22Rv1 (cell line): ENCODE measurements around the gene NHLRC3.

Experiments used
- H3K27ac ChIP-seq: fragments of 450-650 bp; 2 replicates; pipeline ENCODE4 v1.5.1; 2017
- ZFX ChIP-seq: fragments of 450-650 bp; IDR thresholded peaks from 2 replicates; pipeline ENCODE4 v1.6.1; 2017; ENCODE audit warnings: antibody characterized with exemption, borderline replicate concordance
- TF ChIP-seq, protein P1 (sequence below): fragments of 450-650 bp; IDR thresholded peaks from 2 replicates; pipeline ENCODE4 v1.5.1; 2017; ENCODE audit warnings: mild to moderate bottlenecking

The NHLRC3 gene

DNA sequence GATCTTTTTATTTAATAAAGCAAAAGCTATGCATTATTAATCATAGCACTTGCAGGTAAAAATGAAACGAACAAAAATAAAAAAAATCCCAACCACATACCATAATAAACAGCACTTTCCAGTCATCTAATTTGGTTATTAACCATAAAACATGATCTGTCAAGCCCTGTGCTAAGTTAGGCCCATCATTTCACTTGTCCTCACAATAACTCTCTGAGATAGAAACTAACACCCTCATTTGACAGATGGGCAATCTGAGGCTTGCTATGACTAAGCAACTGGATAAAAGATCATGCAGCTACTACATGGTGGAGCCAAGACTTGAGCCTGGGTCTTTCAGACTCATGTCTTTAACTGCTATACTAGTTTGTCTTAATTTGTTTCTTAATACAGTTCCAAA is 22.2 kb upstream of the NHLRC3 start:
- TF ChIP-seq ZFX: no peak
- no peak overlapping the region for H3K27ac ChIP-seq

DNA sequence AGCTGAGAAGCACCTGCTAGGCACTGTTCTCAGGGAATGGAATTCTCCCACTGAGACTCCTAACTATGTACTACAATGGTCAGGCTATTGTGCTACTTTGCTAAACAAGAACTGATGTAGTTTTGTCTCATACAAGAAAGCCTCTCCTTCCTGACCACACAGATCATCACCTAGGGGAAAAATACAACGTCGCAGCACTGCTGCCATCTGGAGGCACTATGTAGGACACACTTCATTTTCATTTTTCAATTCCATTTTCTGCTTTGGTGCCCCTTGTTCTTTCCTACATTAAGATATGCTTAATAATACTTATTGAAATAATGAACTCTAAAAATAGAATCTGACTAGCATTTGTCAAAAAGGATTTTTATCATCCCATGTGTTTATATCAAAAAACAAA is 21.5 kb upstream of the NHLRC3 start:
- H3K27ac ChIP-seq: no peak overlapping the region
- TF ChIP-seq, protein P1, sequence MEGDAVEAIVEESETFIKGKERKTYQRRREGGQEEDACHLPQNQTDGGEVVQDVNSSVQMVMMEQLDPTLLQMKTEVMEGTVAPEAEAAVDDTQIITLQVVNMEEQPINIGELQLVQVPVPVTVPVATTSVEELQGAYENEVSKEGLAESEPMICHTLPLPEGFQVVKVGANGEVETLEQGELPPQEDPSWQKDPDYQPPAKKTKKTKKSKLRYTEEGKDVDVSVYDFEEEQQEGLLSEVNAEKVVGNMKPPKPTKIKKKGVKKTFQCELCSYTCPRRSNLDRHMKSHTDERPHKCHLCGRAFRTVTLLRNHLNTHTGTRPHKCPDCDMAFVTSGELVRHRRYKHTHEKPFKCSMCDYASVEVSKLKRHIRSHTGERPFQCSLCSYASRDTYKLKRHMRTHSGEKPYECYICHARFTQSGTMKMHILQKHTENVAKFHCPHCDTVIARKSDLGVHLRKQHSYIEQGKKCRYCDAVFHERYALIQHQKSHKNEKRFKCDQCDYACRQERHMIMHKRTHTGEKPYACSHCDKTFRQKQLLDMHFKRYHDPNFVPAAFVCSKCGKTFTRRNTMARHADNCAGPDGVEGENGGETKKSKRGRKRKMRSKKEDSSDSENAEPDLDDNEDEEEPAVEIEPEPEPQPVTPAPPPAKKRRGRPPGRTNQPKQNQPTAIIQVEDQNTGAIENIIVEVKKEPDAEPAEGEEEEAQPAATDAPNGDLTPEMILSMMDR: peak; percentile 75
- TF ChIP-seq ZFX: no peak

DNA sequence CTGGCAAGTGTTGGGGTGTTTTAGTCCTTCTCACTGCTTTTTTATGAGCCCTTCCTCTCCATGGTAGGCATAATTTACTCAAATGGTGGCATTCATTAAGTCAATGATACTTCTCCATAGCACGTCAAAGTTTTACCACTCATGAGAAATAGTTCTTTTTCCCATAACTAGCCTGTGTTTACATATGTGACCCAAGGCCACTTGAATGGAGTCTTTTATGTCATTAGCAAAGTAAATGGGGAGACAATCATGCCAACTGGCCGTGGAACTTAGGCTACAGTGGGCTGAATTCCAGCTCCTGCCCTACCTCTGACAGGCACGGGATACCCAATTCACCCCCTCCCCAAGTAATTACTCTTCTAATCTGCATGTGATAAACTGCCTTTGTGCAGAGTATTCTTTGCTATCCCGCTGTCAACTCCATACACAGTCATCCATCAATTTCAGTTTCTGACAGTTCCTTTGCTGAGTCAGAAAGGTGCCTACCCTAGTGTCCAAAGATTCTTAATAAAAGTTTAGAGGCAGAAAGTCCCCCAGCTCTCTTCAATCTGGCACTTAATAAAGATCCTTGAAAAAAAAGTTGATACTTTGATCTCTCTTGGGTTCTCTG is 17.3 kb upstream of the NHLRC3 start:
- TF ChIP-seq, protein P1: no peak
- TF ChIP-seq ZFX: no peak
- H3K27ac ChIP-seq: no peak overlapping the region

DNA sequence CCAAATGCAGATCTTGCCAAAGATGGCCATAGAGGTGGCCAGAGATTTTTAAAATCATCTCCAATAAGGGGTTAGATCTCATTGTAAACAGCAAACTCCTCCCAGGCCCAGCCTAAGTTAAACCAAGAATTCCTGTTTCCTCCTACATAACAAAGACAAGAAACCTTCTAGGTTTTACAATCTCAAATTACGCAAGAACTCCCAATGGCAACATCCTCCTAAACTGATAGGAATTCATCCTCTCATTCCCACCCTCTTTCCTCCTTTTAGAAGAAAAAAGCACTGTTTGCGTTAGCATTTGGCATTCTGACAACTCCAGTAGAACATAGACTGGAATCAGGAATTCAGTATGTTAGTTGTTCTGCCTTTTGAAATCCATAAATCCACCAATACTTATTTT is 14.9 kb upstream of the NHLRC3 start:
- H3K27ac ChIP-seq: no peak overlapping the region
- TF ChIP-seq, protein P1: no peak
- TF ChIP-seq ZFX: no peak

DNA sequence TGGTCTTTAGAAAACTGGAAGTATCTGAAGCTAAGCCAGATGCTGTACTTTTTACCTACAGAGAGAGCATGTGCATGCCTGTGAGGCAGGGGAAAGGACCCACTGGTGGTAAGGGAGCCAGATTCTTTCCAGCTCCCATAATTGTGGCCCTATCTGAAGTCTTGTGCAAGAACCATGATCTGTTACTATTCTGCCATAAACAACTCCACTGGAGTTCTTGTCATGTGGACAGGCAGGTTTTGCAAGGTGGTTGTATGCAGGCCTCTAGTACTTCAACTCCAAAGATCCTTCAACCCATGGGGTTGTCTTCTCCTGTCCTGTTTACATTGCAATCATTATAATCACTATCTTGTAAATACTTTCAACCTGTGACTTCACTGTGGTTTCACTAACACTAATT is 14.5 kb upstream of the NHLRC3 start:
- H3K27ac ChIP-seq: no peak overlapping the region
- TF ChIP-seq, protein P1: no peak
- TF ChIP-seq ZFX: no peak

DNA sequence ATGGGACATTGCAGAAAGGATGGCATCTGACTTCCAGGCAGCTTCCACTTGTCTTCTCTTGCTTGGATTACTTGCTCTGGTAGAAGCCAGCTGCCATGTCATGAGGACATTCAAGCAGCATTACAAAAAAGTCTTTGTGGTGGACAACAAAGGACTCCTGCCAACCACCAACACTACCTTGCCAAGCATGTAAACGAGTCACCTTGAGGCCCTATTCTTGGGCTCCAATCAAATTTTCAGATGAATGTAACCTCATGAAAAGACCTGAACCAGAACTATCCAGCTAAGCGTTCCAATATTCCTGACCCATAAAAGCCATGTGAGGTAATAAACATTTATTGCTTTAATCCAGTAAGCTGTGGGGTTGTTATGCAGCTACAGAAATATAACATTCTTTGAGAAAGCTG is 12.8 kb upstream of the NHLRC3 start:
- H3K27ac ChIP-seq: no peak overlapping the region
- TF ChIP-seq ZFX: no peak
- TF ChIP-seq, protein P1: no peak

DNA sequence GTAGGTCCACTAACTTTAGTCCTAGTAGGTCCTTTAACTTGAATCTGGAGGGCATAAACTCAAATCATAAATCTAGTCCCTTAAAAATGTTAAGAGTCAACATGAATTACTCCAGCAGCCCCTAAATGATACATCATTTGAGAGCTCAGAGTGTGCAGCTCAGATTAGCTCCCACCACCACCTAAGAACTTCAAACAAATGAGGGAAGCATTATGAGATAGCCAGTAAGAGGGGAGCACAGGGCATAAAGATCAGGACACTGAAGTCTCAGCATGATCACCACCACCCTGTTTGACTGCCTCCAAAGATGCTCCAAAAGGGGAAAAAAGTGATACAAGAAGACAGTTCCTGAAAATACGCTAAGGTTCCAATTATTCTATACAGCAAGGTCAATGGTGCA is 6.1 kb upstream of the NHLRC3 start:
- no peak for TF ChIP-seq ZFX
- TF ChIP-seq, protein P1: no peak
- no peak overlapping the region for H3K27ac ChIP-seq

DNA sequence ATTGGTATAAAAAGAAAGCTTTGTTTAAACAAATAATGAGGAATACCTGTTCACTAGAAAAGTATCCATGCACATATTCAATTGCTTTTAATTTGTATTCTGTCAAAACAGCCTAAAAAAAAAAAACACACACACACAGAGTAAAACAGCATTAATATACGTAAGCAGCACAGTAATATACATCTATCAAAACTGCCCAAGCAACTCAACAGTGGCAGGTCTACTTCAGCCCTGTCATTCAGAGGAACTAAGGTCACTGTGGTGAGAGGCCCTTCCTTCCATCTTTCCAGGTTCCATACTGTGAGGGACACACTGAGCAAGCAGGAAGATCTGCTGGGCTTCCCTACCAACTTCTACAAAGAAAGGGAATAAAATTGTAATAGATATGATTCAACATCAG is 4.2 kb upstream of the NHLRC3 start:
- no peak for TF ChIP-seq ZFX
- TF ChIP-seq, protein P1: no peak
- no peak overlapping the region for H3K27ac ChIP-seq
